GM10248 (cell line): ENCODE measurements around the gene KRT33B.
"Not testable (repeated sequence)": the region's sequence is repeated elsewhere in the genome, so short reads cannot be mapped to it uniquely, and the experiment has no call there.

Experiments
- CTCF ChIA-PET: fragments of 300-600 bp; sonication (Branson Sonifier 250); formaldehyde crosslinking; extraction: SDS; loops from one replicate; lab custom pipeline; 2021; ENCODE audit warnings: antibody characterized with exemption; lab: Yijun Ruan, JAX
- POLR2A ChIA-PET: fragments of 350-650 bp; sonication (Branson Sonifier 250); formaldehyde crosslinking; extraction: SDS; loops from one replicate; lab custom pipeline; 2020; ENCODE audit warnings: antibody characterized with exemption; lab: Yijun Ruan, JAX
- DNase-seq: peaks from one replicate; pipeline ENCODE4 v3.0.0; 2012; ENCODE audit errors: extremely low spot score
- TF ChIP-seq, protein P1 (sequence below): IDR thresholded peaks from 2 replicates; pipeline ENCODE4 v1.5.1; 2012; ENCODE audit warnings: mild to moderate bottlenecking, low read depth; ENCODE audit errors: extremely low read depth, missing control alignments, control extremely low read depth

The KRT33B gene

DNA sequence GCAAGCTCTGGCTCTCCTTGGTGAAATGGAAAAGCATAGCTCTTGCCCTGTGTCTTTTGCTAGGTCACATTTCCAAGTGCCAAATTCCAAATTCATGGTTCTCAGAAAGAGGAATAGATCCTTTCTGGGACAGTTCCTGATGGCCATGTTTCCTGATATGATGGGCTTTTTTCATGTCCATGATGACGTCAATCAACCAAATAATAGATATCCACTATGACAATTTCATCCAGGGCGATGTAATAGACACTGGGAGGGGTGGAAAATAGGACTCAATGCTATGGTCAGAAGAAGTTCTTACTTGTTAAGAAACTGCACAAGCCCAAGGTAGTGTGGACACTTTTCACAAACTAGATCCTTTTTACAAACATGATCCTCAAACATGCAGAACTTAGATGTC is 18.4 kb downstream of the KRT33B start:
- CTCF ChIA-PET = no interaction called here
- DNase-seq = no peak
- POLR2A ChIA-PET = no interaction called here
- TF ChIP-seq, protein P1, sequence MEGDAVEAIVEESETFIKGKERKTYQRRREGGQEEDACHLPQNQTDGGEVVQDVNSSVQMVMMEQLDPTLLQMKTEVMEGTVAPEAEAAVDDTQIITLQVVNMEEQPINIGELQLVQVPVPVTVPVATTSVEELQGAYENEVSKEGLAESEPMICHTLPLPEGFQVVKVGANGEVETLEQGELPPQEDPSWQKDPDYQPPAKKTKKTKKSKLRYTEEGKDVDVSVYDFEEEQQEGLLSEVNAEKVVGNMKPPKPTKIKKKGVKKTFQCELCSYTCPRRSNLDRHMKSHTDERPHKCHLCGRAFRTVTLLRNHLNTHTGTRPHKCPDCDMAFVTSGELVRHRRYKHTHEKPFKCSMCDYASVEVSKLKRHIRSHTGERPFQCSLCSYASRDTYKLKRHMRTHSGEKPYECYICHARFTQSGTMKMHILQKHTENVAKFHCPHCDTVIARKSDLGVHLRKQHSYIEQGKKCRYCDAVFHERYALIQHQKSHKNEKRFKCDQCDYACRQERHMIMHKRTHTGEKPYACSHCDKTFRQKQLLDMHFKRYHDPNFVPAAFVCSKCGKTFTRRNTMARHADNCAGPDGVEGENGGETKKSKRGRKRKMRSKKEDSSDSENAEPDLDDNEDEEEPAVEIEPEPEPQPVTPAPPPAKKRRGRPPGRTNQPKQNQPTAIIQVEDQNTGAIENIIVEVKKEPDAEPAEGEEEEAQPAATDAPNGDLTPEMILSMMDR = no peak

DNA sequence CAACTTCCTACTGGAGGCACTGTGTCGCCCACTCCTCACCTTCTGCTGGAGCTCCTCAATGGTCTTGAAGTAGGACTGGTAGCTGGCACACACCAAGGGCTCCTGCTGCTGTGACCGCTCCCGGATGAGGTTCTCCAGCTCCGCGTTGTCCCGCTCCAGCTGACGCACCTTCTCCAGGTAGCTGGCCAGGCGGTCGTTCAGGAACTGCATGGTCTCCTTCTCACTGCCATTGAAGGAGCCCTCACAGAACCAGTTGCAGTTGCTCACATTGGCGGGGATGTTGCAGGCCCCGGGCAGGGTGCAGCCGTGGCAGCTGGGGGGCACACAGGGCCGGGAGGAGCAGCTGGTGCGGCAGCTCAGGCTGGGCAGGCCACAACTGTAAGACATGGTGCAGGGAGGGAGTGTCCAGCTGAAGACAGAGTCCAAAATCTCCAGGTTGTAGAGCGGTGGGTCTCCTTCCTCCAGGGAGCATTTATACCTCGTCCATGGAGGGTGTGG is 19.2 kb downstream of the KRT33B start, which contains the start of gene KRT33A:
Gene KRT33A, minus strand, starts transcription at position 448 of the 498 bp plus-strand sequence. Its CDS starts 61 bp downstream, at position 387.
- CTCF ChIA-PET, DNase-seq, POLR2A ChIA-PET: not testable (repeated sequence)

DNA sequence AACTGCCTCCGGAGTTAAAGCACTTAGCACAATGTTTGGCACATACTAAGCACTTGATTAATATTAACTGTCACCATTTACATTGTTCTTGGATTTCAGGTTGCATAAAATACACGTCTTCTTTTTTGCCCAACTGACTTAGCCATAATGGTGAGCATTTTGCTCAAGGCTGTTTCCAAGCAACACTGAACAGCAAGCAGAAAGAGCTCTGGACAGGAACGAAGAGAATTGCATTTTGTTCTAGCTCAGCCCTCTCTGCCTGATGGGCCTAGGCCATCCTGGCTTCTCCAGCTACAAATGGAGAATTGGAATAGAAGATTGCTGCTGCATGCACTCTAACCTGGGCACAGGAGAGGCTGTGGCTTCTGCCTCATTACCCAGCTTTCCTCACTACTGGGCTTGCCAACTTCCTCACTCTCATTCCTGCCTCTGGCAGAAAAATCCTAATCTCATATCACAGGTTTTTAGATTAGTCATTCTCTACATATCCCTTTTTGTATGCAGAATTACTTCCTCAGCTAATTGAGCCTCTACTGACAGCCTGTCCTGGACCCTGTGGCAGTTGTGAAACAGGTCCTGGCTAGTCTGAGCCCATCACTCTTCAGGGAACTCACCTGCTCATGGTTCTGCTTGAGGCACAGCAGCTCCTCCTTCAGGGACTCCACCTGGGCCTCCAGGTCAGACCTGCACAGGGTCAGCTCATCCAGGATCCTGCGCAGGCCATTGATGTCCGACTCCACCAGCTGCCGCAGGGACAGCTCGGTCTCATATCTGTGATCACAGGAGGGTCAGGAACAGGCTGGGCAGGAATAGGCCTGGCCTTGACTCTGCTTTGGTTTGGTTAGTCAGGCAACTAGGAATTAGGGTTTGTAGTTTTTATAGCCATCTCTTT is 21.5 kb downstream of the KRT33B start:
- TF ChIP-seq, protein P1 = no peak
- ChIA-PET CTCF (interaction anchor here (0.8 to 1.7 kb wide), 3 partner anchors 8 to 23 kb away, joined by 3 to 4 read pairs (median 4); no protein-coding TSS in a partner anchor), POLR2A (no interaction called here)
- no peak for DNase-seq

DNA sequence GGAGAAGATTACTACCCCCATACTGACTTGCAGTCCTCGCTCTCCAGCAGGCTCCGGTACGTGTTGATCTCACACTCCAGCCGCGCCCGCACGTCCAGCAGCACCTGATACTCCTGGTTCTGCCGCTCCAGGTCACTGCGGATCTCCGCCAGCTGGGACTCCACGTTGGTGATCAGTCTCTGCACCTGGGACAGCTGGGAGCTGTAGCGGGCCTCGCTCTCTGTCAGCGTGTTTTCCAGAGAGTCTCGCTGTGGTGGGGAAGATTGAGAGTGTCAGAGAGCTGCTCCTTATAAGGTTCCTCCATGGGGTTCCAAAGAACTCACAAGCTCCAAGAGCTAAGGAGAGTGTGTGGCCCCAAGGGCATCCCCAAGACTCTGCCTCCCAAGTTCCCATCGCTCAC is 23.2 kb downstream of the KRT33B start:
- POLR2A ChIA-PET, DNase-seq, CTCF ChIA-PET: not testable (repeated sequence)

DNA sequence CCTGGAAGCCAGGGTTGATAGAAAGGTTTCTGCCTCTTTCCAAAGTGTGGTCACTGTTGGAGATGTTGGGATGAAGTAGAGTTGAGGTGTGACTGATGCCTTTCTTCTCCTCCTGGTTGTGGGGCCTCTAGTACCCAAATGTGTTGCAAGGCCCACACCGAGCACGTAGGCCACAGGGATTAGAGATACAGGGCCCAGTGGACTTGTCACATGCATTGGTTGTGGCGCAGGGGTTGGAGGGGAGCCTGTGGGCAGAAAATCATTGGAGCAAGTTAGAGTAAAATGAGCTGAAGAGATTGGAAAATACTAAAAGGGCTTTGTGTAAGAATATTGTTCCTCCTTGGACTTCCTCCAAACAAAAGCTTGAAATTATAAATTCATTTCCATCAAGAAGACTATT is 23.6 kb downstream of the KRT33B start:
- no peak for DNase-seq
- CTCF ChIA-PET = no interaction called here
- TF ChIP-seq, protein P1 = no peak
- POLR2A ChIA-PET = no interaction called here

DNA sequence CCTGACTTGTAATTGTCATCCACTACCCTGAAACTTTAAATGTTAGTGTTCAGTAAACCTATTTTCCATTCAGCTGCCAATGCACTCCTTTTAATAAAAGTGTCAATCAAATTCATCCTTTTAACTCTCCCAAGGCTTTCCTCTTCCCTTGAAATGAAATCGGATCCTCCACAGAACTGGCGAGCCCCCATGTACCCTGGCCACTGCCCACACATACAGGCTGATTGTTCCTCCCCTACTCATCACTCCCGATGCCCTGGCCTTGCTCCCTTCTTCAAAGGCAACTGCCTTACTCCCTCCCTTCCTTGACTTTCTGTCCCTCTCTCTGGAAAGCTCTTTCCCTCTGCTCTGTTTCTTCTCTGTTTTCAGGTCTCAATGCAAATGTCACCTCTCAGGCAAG is 26.6 kb downstream of the KRT33B start:
- TF ChIP-seq, protein P1 = no peak
- DNase-seq = no peak
- POLR2A ChIA-PET = no interaction called here
- CTCF ChIA-PET = interaction anchor here (1.6 kb wide), 1 partner anchor 21 kb away, joined by 3 read pairs; no protein-coding TSS in a partner anchor

DNA sequence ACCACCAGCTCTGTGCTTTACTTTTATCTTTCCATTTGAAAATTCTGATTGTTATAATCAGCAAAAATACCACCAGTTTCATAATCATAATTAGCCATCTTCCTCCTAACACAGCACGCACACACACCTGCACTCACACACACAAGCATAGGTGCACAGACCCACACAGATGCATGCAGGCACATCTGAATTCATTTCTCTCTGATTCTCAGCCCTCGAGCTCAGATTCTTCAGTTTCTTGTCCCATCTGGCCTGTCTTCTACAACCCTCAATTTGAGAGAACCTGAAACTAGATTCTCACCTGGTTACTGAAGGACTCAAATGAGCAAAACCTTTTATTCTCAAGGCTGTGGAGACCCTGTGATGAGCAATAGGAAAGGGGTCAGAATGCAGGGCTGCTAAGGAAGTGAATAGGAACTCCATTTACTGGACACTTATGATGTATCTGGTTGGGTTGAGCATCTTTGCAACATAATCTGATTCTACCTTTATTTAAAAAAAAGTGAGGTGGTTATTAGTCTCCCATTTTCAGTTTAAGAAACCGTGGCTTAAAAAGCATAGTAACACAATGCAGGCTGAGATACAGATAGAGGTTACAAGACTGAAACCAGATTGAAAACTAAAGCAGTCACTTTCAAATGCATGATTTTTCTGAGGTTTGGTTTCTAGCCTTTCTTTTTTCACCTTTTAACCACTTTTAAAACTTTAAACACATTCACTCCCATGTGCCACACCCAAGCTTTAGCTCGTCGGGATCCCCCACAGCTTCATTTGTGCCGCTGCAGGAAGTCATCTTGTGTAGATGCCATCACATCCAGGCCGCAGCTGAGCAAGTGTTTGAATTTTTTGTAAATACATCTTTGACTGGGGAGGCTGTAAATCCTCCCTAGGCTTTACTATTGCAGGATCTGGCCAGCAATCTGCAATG is 28.4 kb downstream of the KRT33B start:
- DNase-seq = no peak
- ChIA-PET CTCF (no interaction called here), POLR2A (no interaction called here)
- TF ChIP-seq, protein P1 = no peak
